GM12891 (cell line): ENCODE results near the gene KCNMB3.

ENCODE experiments used
- POLR2A ChIP-seq: IDR thresholded peaks from 2 replicates; pipeline ENCODE4 v1.6.1; 2011; ENCODE audit warnings: low read depth, low read length, control low read depth
- POLR2AphosphoS5 ChIP-seq: IDR thresholded peaks from 2 replicates; pipeline ENCODE4 v1.6.1; 2011; ENCODE audit warnings: low read depth, low read length, control low read depth
- POU2F2 ChIP-seq: IDR thresholded peaks from 2 replicates; pipeline ENCODE4 v1.6.1; 2011; ENCODE audit warnings: low read depth, mild to moderate bottlenecking, control low read depth, low read length, moderate library complexity
- SPI1 ChIP-seq: IDR thresholded peaks from 2 replicates; pipeline ENCODE4 v1.6.1; 2011; ENCODE audit warnings: low read depth, low read length, control low read depth

DNA sequence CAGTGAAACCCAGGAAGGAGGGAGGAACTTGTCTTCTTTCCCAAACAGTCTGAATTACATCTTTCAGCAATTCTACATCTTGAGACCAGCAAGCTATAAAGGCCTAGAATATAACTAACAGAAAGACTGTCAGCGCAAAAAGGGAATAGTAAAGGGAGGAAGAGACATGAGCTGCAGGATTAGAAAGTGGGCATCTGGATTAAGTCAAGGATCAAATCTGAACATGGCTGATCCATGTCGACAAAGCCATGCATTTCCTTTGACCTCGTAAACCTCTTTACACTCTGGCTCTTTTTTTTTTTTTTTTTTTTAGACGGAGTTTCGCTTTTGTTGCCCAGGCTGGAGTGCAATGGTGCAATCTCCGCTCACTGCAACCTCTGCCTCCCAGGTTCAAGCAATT is 35.4 kb upstream of the KCNMB3 start:
- TF ChIP-seq SPI1 (no peak), POLR2AphosphoS5 (no peak), POLR2A (no peak), POU2F2 (no peak)
